Measurements from ENCODE around the gene YAF2. TPM values are rescaled to one million over a fixed set of nuclear protein-coding genes. Genes with fewer than 3 reads are reported as not detected.
"Not testable (repeated sequence)": the region's sequence is repeated elsewhere in the genome, so short reads cannot be mapped to it uniquely, and the experiment has no call there.

The YAF2 gene
- total and polyA plus RNA-seq, 4 donors, result 15.9 to 53.2 (median 33.0) TPM

DNA sequence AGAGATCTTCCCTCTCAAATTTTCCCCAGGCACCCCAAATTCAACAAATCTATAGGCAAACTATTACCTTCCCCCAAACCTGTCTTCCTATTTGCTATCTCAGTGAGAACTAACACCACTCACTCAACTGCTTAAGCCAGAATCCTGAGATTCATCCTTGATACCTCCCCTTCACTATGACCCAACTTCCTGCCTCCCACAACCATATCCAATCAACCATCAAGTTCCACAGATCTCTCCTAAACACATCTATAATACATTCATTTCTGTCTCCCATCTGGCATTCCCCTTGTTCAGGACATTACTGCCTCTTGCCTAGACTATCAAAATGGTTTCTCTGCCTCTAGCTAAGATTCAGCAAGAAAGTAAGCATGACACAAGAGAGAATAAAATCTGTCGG lies 21.3 kb downstream of the YAF2 start:
- no peak overlapping the region for H3K4me3 ChIP-seq (ENCODE audit: low read length in 2 of 2)
- WGBS, 2 donors, result 95 to 98% methylated on average over 1 of the region's 1 CpG
- DNase-seq, result no peak

DNA sequence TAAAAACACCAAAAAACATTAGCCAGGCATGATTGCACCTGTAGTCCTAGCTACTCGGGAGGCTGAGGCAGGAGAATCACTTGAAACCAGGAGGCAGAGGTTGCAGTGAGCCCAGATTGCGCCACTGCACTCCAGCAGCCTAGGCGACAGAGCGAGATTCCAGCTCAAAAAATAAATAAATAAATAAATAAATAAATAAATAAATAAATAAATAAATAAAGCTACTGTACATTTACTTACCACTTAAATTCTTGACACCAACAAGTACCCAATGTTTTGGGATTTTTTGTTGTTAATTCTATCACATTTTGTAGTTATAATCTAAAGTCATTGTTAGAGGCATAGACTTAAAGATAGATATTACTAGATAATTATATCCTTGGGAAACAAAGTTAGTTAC lies 22.3 kb downstream of the YAF2 start:
- H3K27me3 ChIP-seq (ENCODE audit: control insufficient read depth in 1 of 2, insufficient read depth in 2 of 2, low read length in 1 of 2); DNase-seq; H3K4me3 ChIP-seq (ENCODE audit: low read length in 2 of 2); H3K36me3 ChIP-seq (ENCODE audit: control insufficient read depth in 1 of 2, insufficient read depth in 2 of 2, low read length in 1 of 2); H3K9me3 ChIP-seq (ENCODE audit: control insufficient read depth, low read length); intact Hi-C loops (cut with DNase I); H3K27ac ChIP-seq (ENCODE audit: low read depth in 1 of 2, low read length in 2 of 2); H3K4me1 ChIP-seq (ENCODE audit: control insufficient read depth in 1 of 2, insufficient read depth in 2 of 2, low read length in 2 of 2); ATAC-seq (ENCODE audit: low FRiP score): not testable (repeated sequence)
- WGBS, 2 donors, result 95 to 98% methylated on average over 4 of the region's 4 CpGs

More for the DNA sequence above, 21.3 kb downstream of the YAF2 start:
- no peak overlapping the region for H3K27ac ChIP-seq (ENCODE audit: low read depth in 1 of 2, low read length in 2 of 2)
- no peak for ATAC-seq (ENCODE audit: low FRiP score)
- peaks cover 0 to 3% of the 10 kb centered on the region in 2 donors for H3K4me1 ChIP-seq (ENCODE audit: control insufficient read depth in 1 of 2, insufficient read depth in 2 of 2, low read length in 2 of 2)
- H3K9me3 ChIP-seq (ENCODE audit: control insufficient read depth, low read length), result no peaks in the 10 kb centered on the region
- H3K27me3 ChIP-seq (ENCODE audit: control insufficient read depth in 1 of 2, insufficient read depth in 2 of 2, low read length in 1 of 2), result no peaks in the 10 kb centered on the region
- H3K36me3 ChIP-seq (ENCODE audit: control insufficient read depth in 1 of 2, insufficient read depth in 2 of 2, low read length in 1 of 2), result no peaks in the 10 kb centered on the region
- intact Hi-C loops (cut with DNase I), result no loop called here

DNA sequence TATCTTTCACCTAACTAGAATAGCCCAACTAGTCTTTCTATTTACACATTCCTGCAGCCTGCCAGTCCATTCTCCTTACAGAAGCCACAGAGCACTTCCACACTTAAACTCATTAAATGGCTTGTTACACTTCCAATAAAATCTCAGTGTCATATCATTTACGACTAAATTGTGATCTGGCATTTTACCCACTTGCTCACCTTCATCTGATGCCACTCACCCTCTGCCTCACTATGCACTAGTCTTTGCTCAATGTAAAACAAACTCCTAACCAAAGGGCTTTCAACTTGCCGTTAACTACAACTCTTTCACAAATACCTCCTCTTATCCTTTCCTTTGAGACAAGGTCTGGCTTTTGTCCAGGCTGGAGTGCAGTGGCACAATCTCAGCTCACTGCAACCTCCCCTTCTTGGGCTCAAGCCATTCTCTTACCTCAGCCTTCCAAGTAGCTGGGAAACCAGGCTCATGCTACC lies 24.1 kb downstream of the YAF2 start:
- WGBS, 2 donors, result 22 to 23% methylated on average over 2 of the region's 2 CpGs
- Histone ChIP-seq H3K27me3 (ENCODE audit: control insufficient read depth in 1 of 2, insufficient read depth in 2 of 2, low read length in 1 of 2) (no peaks in the 10 kb centered on the region), H3K9me3 (ENCODE audit: control insufficient read depth, low read length) (no peaks in the 10 kb centered on the region), H3K4me1 (ENCODE audit: control insufficient read depth in 1 of 2, insufficient read depth in 2 of 2, low read length in 2 of 2) (peaks cover 0 to 3% of the 10 kb centered on the region in 2 donors), H3K27ac (ENCODE audit: low read depth in 1 of 2, low read length in 2 of 2) (no peak overlapping the region), H3K4me3 (ENCODE audit: low read length in 2 of 2) (no peak overlapping the region), H3K36me3 (ENCODE audit: control insufficient read depth in 1 of 2, insufficient read depth in 2 of 2, low read length in 1 of 2) (no peaks in the 10 kb centered on the region)
- no peak for ATAC-seq (ENCODE audit: low FRiP score)
- intact Hi-C loops (cut with DNase I), result no loop called here
- DNase-seq, result no peak

DNA sequence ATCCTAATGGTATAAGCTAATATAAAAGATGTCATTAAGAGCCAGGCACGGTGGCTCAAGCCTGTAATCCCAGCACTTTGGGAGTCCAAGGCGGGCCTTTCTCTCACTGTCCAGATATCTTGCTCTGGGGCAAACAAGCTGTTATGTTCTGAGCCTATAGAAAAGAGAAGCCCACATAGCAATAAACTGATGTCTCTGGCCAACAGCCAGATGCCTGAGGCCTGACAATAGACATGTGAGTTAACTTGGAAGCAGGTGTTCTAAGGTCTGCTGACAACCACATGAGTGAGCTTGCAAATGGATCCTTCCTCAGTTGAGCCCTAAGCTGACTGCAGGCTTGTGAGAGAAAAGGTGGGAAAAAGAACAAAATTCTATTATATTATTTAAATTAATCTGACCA lies 25.0 kb downstream of the YAF2 start:
- ATAC-seq (ENCODE audit: low FRiP score), result no peak
- WGBS, 2 donors, result 93% methylated on average over 2 of the region's 2 CpGs

DNA sequence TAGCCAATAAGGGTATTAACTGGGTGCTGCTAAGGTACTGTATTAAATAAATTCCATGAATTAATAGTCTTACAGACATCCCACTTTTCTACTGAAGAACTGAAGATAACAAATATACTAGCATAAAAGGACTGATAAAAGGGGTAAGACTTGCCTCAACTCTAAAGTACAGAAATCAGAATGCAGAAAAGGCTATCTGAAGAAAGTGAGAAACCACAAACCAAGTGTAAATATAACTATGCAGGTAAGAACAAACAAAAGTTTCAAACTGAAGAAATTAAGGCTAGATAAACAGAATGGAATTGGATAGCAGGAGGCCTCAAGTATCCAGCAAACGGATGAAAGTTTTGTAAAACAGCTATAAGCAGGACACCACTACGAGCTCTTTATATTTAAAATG lies 29.5 kb downstream of the YAF2 start:
- Histone ChIP-seq H3K9me3 (ENCODE audit: control insufficient read depth, low read length) (no peaks in the 10 kb centered on the region), H3K36me3 (ENCODE audit: control insufficient read depth in 1 of 2, insufficient read depth in 2 of 2, low read length in 1 of 2) (no peaks in the 10 kb centered on the region), H3K27ac (ENCODE audit: low read depth in 1 of 2, low read length in 2 of 2) (no peak overlapping the region), H3K4me3 (ENCODE audit: low read length in 2 of 2) (no peak overlapping the region), H3K27me3 (ENCODE audit: control insufficient read depth in 1 of 2, insufficient read depth in 2 of 2, low read length in 1 of 2) (no peaks in the 10 kb centered on the region), H3K4me1 (ENCODE audit: control insufficient read depth in 1 of 2, insufficient read depth in 2 of 2, low read length in 2 of 2) (no peaks in the 10 kb centered on the region)
- no peak for DNase-seq
- 95 to 99% methylated on average over 2 of the region's 2 CpGs for WGBS, 2 donors
- intact Hi-C loops (cut with DNase I), result no loop called here
- ATAC-seq (ENCODE audit: low FRiP score), result no peak

More for the DNA sequence above, 25.0 kb downstream of the YAF2 start:
- Histone ChIP-seq H3K4me1 (ENCODE audit: control insufficient read depth in 1 of 2, insufficient read depth in 2 of 2, low read length in 2 of 2) (peaks cover 0 to 3% of the 10 kb centered on the region in 2 donors), H3K9me3 (ENCODE audit: control insufficient read depth, low read length) (no peaks in the 10 kb centered on the region), H3K27ac (ENCODE audit: low read depth in 1 of 2, low read length in 2 of 2) (no peak overlapping the region), H3K27me3 (ENCODE audit: control insufficient read depth in 1 of 2, insufficient read depth in 2 of 2, low read length in 1 of 2) (no peaks in the 10 kb centered on the region), H3K36me3 (ENCODE audit: control insufficient read depth in 1 of 2, insufficient read depth in 2 of 2, low read length in 1 of 2) (no peaks in the 10 kb centered on the region), H3K4me3 (ENCODE audit: low read length in 2 of 2) (no peak overlapping the region)
- intact Hi-C loops (cut with DNase I), result no loop called here
- no peak for DNase-seq

DNA sequence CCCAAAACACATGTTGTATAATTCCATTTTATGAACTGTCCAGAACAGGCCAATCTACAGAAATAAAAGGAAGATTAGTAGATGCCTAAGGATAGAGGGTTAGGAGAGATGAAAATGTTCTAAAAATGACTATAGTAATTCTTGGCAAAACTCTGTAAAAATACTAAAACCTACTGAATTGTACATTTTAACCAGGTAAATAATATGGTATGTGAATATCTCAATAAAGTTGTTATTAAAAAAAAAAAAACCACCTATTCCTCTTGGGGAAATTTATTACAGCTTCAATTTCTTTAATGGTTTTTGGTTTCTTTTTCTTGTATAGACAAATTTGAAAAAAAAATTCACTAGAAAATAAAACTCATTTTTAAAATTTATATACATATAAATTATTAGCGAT lies 33.2 kb downstream of the YAF2 start:
- H3K27ac ChIP-seq (ENCODE audit: low read depth in 1 of 2, low read length in 2 of 2), result no peak overlapping the region
- H3K9me3 ChIP-seq (ENCODE audit: control insufficient read depth, low read length), result no peaks in the 10 kb centered on the region
- ATAC-seq (ENCODE audit: low FRiP score) (no peak), DNase-seq (no peak)
- H3K4me3 ChIP-seq (ENCODE audit: low read length in 2 of 2), result no peak overlapping the region
- H3K27me3 ChIP-seq (ENCODE audit: control insufficient read depth in 1 of 2, insufficient read depth in 2 of 2, low read length in 1 of 2), result no peaks in the 10 kb centered on the region
- H3K36me3 ChIP-seq (ENCODE audit: control insufficient read depth in 1 of 2, insufficient read depth in 2 of 2, low read length in 1 of 2), result no peaks in the 10 kb centered on the region
- WGBS, 2 donors, result 94 to 96% methylated on average over 1 of the region's 1 CpG
- intact Hi-C loops (cut with DNase I), result no loop called here
- H3K4me1 ChIP-seq (ENCODE audit: control insufficient read depth in 1 of 2, insufficient read depth in 2 of 2, low read length in 2 of 2), result no peaks in the 10 kb centered on the region

DNA sequence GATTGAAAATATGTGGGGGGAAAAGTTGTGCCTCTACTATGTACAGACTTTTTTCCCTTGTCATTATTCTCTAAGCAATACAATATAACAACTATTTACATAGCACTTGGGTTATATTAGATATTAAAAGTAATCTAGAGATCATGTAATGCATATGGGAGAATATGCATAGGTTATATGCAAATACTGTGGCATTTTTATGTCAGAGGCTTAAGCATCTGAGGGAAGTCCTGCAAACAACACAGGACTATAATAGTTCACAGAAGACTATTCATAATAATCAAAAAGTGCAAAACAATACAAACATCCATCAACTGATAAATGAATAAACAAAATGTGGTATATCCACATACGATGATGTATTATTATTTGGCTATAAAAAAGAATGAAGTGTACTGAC lies 33.7 kb downstream of the YAF2 start:
- no peaks in the 10 kb centered on the region for H3K36me3 ChIP-seq (ENCODE audit: control insufficient read depth in 1 of 2, insufficient read depth in 2 of 2, low read length in 1 of 2)
- DNase-seq, result no peak
- H3K9me3 ChIP-seq (ENCODE audit: control insufficient read depth, low read length), result no peaks in the 10 kb centered on the region
- WGBS, 2 donors, result 95 to 100% methylated on average over 1 of the region's 1 CpG
- no peaks in the 10 kb centered on the region for H3K4me1 ChIP-seq (ENCODE audit: control insufficient read depth in 1 of 2, insufficient read depth in 2 of 2, low read length in 2 of 2)
- no peak for ATAC-seq (ENCODE audit: low FRiP score)
- H3K27me3 ChIP-seq (ENCODE audit: control insufficient read depth in 1 of 2, insufficient read depth in 2 of 2, low read length in 1 of 2), result no peaks in the 10 kb centered on the region
- H3K27ac ChIP-seq (ENCODE audit: low read depth in 1 of 2, low read length in 2 of 2), result no peak overlapping the region
- H3K4me3 ChIP-seq (ENCODE audit: low read length in 2 of 2), result no peak overlapping the region
- intact Hi-C loops (cut with DNase I), result no loop called here

DNA sequence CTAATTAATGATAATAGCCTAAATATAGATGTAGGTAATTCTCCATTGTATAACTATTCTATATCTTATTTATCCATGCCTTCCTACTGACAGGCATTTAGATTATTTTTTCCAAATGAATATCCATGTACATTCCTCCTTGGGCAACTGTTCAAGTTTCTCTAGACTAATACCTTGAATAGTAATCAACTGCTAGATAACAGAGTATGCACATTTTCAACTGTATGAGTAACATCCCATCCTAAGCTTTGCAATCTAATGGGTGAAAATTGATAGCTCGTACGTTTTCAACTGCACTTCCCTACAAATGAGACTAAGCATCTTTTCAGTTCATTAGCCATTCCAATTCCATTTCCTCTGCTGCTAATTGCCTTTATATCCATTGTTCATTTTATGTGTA lies 37.0 kb downstream of the YAF2 start:
- intact Hi-C loops (cut with DNase I), result no loop called here
- H3K27me3 ChIP-seq (ENCODE audit: control insufficient read depth in 1 of 2, insufficient read depth in 2 of 2, low read length in 1 of 2), result no peaks in the 10 kb centered on the region
- H3K9me3 ChIP-seq (ENCODE audit: control insufficient read depth, low read length), result no peaks in the 10 kb centered on the region
- no peak overlapping the region for H3K4me3 ChIP-seq (ENCODE audit: low read length in 2 of 2)
- ATAC-seq (ENCODE audit: low FRiP score), result no peak
- no peak overlapping the region for H3K27ac ChIP-seq (ENCODE audit: low read depth in 1 of 2, low read length in 2 of 2)
- whole genome bisulfite sequencing, 2 donors, result 94 to 96% methylated on average over 2 of the region's 2 CpGs
- H3K36me3 ChIP-seq (ENCODE audit: control insufficient read depth in 1 of 2, insufficient read depth in 2 of 2, low read length in 1 of 2), result no peaks in the 10 kb centered on the region
- no peaks in the 10 kb centered on the region for H3K4me1 ChIP-seq (ENCODE audit: control insufficient read depth in 1 of 2, insufficient read depth in 2 of 2, low read length in 2 of 2)
- no peak for DNase-seq

DNA sequence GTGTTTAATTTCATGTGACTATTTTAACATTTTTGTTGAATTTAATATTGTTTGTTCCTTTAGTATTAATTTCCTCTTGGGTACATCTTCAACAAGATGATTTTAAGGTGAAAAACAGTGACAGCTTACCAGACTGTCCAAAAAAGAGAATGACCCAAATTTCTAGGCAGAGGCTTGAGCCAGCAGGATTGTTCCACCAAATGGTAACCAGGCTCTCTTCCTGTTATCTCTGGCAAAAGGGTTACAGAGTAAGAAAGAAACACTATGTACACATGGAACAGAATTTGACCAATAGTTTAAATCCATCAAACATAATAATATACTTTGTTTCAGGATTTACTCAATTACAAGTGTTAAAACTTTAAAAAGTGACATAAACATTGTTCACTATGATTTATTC lies 39.0 kb downstream of the YAF2 start:
- no peak overlapping the region for H3K4me3 ChIP-seq (ENCODE audit: low read length in 2 of 2)
- H3K27me3 ChIP-seq (ENCODE audit: control insufficient read depth in 1 of 2, insufficient read depth in 2 of 2, low read length in 1 of 2), result no peaks in the 10 kb centered on the region
- no peaks in the 10 kb centered on the region for H3K9me3 ChIP-seq (ENCODE audit: control insufficient read depth, low read length)
- no peaks in the 10 kb centered on the region for H3K4me1 ChIP-seq (ENCODE audit: control insufficient read depth in 1 of 2, insufficient read depth in 2 of 2, low read length in 2 of 2)
- no peaks in the 10 kb centered on the region for H3K36me3 ChIP-seq (ENCODE audit: control insufficient read depth in 1 of 2, insufficient read depth in 2 of 2, low read length in 1 of 2)
- intact Hi-C loops (cut with DNase I), result no loop called here
- no peak overlapping the region for H3K27ac ChIP-seq (ENCODE audit: low read depth in 1 of 2, low read length in 2 of 2)
- DNase-seq (no peak), ATAC-seq (ENCODE audit: low FRiP score) (no peak)

Data from aorta (tissue), 5 donors.